ENCODE data around the gene COP1.
"Not testable (repeated sequence)": the region's sequence is repeated elsewhere in the genome, so short reads cannot be mapped to it uniquely, and the experiment has no call there.

Gene COP1

DNA sequence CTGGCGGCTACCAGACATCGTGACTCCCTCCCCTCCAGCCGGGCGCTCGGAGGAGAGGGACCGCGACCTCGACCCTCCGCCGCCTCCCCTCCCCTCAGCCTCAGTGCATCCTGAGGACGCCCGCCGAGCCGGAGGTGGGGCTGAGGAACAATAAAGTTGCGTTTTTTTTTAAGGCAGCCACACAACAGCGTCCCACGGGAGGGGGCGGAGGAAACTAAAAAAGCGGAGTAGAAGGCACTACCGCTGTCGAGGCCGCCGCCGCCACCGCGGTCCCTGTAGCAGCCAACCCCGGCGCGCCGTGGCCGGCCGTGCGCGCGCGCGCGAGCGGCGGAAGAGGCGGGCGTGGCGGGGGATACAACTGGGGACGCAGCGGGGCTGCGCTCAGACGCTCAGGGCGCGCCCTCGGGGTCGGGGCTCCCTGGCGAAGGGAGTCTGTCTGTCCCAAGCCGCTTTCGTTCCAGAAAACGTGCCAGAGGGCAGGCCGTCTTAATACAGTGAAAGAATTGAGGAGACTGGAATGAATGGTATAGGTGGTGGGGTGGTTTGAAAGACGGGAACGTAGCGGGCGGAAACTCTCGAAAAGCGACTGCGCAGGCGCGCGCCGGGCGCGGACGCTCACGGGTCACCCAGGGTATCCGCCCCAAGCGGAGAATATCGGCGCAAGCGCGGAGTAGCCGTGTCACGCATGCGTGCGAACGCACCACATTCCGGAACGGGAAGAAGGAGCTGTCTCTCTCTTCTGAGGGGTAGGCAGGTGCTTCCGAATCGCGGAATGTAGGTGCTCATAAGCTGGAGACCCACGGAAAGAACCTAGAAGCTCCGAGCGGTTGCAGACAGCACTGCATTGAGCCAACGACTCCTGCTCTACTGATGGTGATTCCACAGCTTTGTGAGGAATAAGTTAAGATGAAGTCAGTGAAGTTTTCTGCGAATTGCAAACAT lies at the start of gene COP1:
TSS of gene COP1 (minus strand) at position 326 of the 942 bp plus-strand sequence. CDS start at position 18, 308 bp downstream.
- H3K27me3 ChIP-seq, result no peaks in the 10 kb centered on the region
- peak within 1 kb of the TSS; percentile 97 for H3K4me2 ChIP-seq
- H3K36me3 ChIP-seq, result peaks cover 10% of the 10 kb centered on the region; the same call in 1 of the 2 replicates
- H3K27ac ChIP-seq, result peak within 1 kb of the TSS; percentile 98
- TF ChIP-seq Cebpa-rat (IDR thresholded peaks at IDR 0.05), result no peak
- H3K9me3 ChIP-seq, result no peaks in the 10 kb centered on the region; the same call in 1 of the 2 replicates
- peaks cover 42% of the 10 kb centered on the region for H4K20me1 ChIP-seq
- peaks cover 33% of the 10 kb centered on the region for H3K4me1 ChIP-seq
- H3K9ac ChIP-seq, result peak within 1 kb of the TSS; percentile 97
- peak within 1 kb of the TSS; percentile 97 for H3K4me3 ChIP-seq

GRCh38 chr1:176252191-176252590 lies 45.1 kb upstream of the COP1 start:
- H3K36me3 ChIP-seq, result no peaks in the 10 kb centered on the region
- TF ChIP-seq Cebpa-rat (IDR thresholded peaks at IDR 0.05), result no peak
- no peaks in the 10 kb centered on the region for H3K4me1 ChIP-seq
- no peak overlapping the region for H3K4me2 ChIP-seq
- H3K9me3 ChIP-seq, result no peaks in the 10 kb centered on the region
- H3K9ac ChIP-seq, result no peak overlapping the region
- H3K27me3 ChIP-seq, result no peaks in the 10 kb centered on the region
- no peaks in the 10 kb centered on the region for H4K20me1 ChIP-seq
- no peak overlapping the region for H3K4me3 ChIP-seq
- no peak overlapping the region for H3K27ac ChIP-seq

GRCh38 chr1:176244851-176245250 lies 37.8 kb upstream of the COP1 start:
- no peak overlapping the region for H3K4me3 ChIP-seq
- H4K20me1 ChIP-seq, result no peaks in the 10 kb centered on the region
- H3K27me3 ChIP-seq, result no peaks in the 10 kb centered on the region
- no peaks in the 10 kb centered on the region for H3K4me1 ChIP-seq
- H3K9ac ChIP-seq, result no peak overlapping the region
- no peaks in the 10 kb centered on the region for H3K9me3 ChIP-seq
- H3K4me2 ChIP-seq, result no peak overlapping the region
- no peaks in the 10 kb centered on the region for H3K36me3 ChIP-seq
- no peak overlapping the region for H3K27ac ChIP-seq
- no peak for TF ChIP-seq Cebpa-rat (IDR thresholded peaks at IDR 0.05)

GRCh38 chr1:176243746-176244145 lies 36.7 kb upstream of the COP1 start:
- Histone ChIP-seq H3K27me3 (no peaks in the 10 kb centered on the region), H3K9ac (no peak overlapping the region), H3K4me3 (no peak overlapping the region), H3K4me2 (no peak overlapping the region), H4K20me1 (no peaks in the 10 kb centered on the region), H3K36me3 (no peaks in the 10 kb centered on the region), H3K4me1 (no peaks in the 10 kb centered on the region), H3K27ac (no peak overlapping the region), H3K9me3 (no peaks in the 10 kb centered on the region)
- no peak for TF ChIP-seq Cebpa-rat (IDR thresholded peaks at IDR 0.05)

GRCh38 chr1:176241385-176242015 lies 34.4 kb upstream of the COP1 start:
- no peaks in the 10 kb centered on the region for H4K20me1 ChIP-seq
- H3K4me2 ChIP-seq, result no peak overlapping the region
- H3K9me3 ChIP-seq, result no peaks in the 10 kb centered on the region
- no peak overlapping the region for H3K9ac ChIP-seq
- no peaks in the 10 kb centered on the region for H3K4me1 ChIP-seq
- H3K4me3 ChIP-seq, result no peak overlapping the region
- H3K36me3 ChIP-seq, result no peaks in the 10 kb centered on the region
- H3K27ac ChIP-seq, result no peak overlapping the region
- H3K27me3 ChIP-seq, result no peaks in the 10 kb centered on the region
- TF ChIP-seq Cebpa-rat (IDR thresholded peaks at IDR 0.05), result no peak

DNA sequence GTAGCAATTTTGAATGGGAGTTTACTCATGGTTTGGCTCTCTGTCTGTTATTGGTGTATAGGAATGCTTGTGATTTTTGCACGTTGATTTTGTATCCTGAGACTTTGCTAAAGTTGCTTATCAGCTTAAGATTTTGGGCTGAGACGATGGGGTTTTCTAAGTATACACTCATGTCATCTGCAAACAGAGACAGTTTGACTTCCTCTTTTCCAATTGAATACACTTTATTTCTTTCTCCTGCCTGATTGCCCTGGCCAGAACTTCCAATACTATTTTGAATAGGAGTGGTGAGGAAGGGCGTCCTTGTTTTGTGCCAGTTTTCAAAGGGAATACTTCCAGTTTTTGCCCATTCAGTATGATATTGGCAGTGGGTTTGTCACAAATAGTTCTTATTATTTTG lies 26.6 kb upstream of the COP1 start:
- not testable (repeated sequence) for H3K9ac ChIP-seq, H3K4me3 ChIP-seq, H4K20me1 ChIP-seq, H3K27ac ChIP-seq, H3K27me3 ChIP-seq, H3K36me3 ChIP-seq, H3K4me1 ChIP-seq, H3K4me2 ChIP-seq, H3K9me3 ChIP-seq

DNA sequence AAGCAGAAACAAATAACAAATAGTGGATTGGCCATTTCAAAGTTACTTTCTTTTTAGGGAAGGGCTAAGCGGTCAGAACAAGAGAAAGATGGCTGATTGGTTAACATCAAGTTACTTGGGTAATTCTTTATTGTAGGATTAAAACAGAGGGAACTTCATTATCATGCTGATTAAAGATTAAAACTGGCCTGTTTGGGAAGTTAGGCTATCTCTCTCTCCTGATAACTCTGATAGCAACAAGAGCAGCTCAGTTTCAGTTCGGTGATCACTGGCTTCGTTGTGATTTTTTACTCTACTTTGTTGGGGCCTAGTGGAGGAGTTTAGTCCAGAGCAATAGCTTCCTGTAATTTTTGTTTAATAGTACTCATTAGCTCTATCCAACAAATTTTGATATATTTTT lies 20.5 kb upstream of the COP1 start:
- Histone ChIP-seq H3K9ac (no peak overlapping the region), H3K36me3 (no peaks in the 10 kb centered on the region), H3K27ac (no peak overlapping the region), H3K9me3 (0 out of 2 replicates have a peak, but pooled peaks cover under 1% of the 10 kb centered on the region), H3K4me1 (no peaks in the 10 kb centered on the region), H3K4me3 (no peak overlapping the region), H3K4me2 (no peak overlapping the region), H3K27me3 (no peaks in the 10 kb centered on the region), H4K20me1 (no peaks in the 10 kb centered on the region)
- no peak for TF ChIP-seq Cebpa-rat (IDR thresholded peaks at IDR 0.05)

- no peaks in the 10 kb centered on the region for H4K20me1 ChIP-seq
- no peak overlapping the region for H3K4me2 ChIP-seq
- TF ChIP-seq Cebpa-rat (IDR thresholded peaks at IDR 0.05), result no peak
These were observed 18.8 kb upstream of the COP1 start for GRCh38 chr1:176225911-176226310.

GRCh38 chr1:176225479-176225875 lies 18.4 kb upstream of the COP1 start:
- no peak for TF ChIP-seq Cebpa-rat (IDR thresholded peaks at IDR 0.05)
- Histone ChIP-seq H3K27ac (no peak overlapping the region), H4K20me1 (no peaks in the 10 kb centered on the region), H3K4me2 (no peak overlapping the region), H3K9ac (no peak overlapping the region), H3K4me3 (no peak overlapping the region), H3K36me3 (no peaks in the 10 kb centered on the region), H3K9me3 (no peaks in the 10 kb centered on the region), H3K27me3 (no peaks in the 10 kb centered on the region), H3K4me1 (no peaks in the 10 kb centered on the region)

More at GRCh38 chr1:176225911-176226310, 18.8 kb upstream of the COP1 start:
- Histone ChIP-seq H3K9ac (no peak overlapping the region), H3K27ac (no peak overlapping the region), H3K9me3 (no peaks in the 10 kb centered on the region), H3K4me1 (no peaks in the 10 kb centered on the region), H3K27me3 (no peaks in the 10 kb centered on the region), H3K36me3 (no peaks in the 10 kb centered on the region), H3K4me3 (no peak overlapping the region)

DNA sequence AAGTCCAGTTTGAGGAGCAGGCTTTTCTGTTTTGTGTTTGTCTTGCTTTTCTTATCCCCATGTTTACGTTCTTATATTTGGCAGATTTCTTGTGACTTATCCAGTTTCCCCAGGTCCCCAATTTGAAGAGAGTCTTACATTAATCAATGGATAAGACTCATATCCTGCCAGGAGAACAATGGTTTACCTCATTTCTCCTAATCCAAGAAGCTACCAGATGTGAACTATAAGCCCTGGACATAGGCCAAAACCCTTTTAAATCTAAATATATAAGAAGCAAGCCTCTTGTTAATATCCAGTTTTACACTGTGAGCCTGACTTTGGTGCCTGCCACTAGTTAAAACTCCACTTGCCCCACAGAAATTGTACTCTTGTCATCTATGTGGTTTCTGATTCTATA lies 15.1 kb upstream of the COP1 start:
- Histone ChIP-seq H3K4me1 (no peaks in the 10 kb centered on the region), H3K9ac (no peak overlapping the region), H4K20me1 (no peaks in the 10 kb centered on the region), H3K36me3 (no peaks in the 10 kb centered on the region), H3K9me3 (no peaks in the 10 kb centered on the region), H3K4me3 (no peak overlapping the region), H3K27me3 (no peaks in the 10 kb centered on the region), H3K4me2 (no peak overlapping the region), H3K27ac (no peak overlapping the region)
- TF ChIP-seq Cebpa-rat (IDR thresholded peaks at IDR 0.05), result no peak
